Activated T-cell treated with anti-CD3 and anti-CD28 coated beads, Interleukin-2, amount 50 U/mL, for 72 hours (primary cell): ENCODE data around the gene TM9SF2. TPM values are rescaled to one million over a fixed set of nuclear protein-coding genes. Genes with fewer than 3 reads are reported as not detected.
"Not testable (repeated sequence)": the region's sequence is repeated elsewhere in the genome, so short reads cannot be mapped to it uniquely, and the experiment has no call there.

ENCODE experiments used
- ATAC-seq, 2 donors: fragments of 150-1000 bp; cut with Tn5 transposase; replicated peaks in 1 of 2; 2 replicates each; pipeline ENCODE4 v1.10.0; 2021; ENCODE audit warnings: moderate library complexity in 2 of 2, mild to moderate bottlenecking in 1 of 2
- DNase-seq, 2 donors: peaks; one replicate each; pipeline ENCODE4 v3.0.0; 2021 to 2022; ENCODE audit warnings: mixed read lengths in 1 of 2
- H3K27ac Mint-ChIP-seq: one replicate; pipeline ENCODE4 v1.8.0; 2022; ENCODE audit warnings: mild to moderate bottlenecking, moderate library complexity, mixed read lengths
- H3K27me3 Mint-ChIP-seq: one replicate; pipeline ENCODE4 v1.8.0; 2022; ENCODE audit warnings: low read depth, mixed read lengths
- H3K36me3 Mint-ChIP-seq, 2 donors: one replicate each; pipeline ENCODE4 v1.8.0; 2022; ENCODE audit warnings: mixed read lengths in 2 of 2, mild to moderate bottlenecking in 1 of 2; ENCODE audit not compliant: insufficient read depth in 2 of 2
- H3K4me1 Mint-ChIP-seq: one replicate; pipeline ENCODE4 v1.8.0; 2022; ENCODE audit warnings: low read depth, mixed read lengths
- H3K4me3 Mint-ChIP-seq, 2 donors: one replicate each; pipeline ENCODE4 v1.8.0; 2022; ENCODE audit warnings: mild to moderate bottlenecking in 2 of 2, mixed read lengths in 2 of 2, moderate library complexity in 2 of 2
- H3K9me3 Mint-ChIP-seq, 2 donors: one replicate each; pipeline ENCODE4 v1.8.0; 2022; ENCODE audit warnings: mixed read lengths in 2 of 2
- total RNA-seq, 2 donors: library from RNA; stranded (reverse); gene quantifications; one replicate each; pipeline ENCODE4 v1.2.3, GENCODE V29; 2022

TM9SF2 gene
- total RNA-seq, 2 donors from 2014 or later = 56.8 to 77.2 TPM

DNA sequence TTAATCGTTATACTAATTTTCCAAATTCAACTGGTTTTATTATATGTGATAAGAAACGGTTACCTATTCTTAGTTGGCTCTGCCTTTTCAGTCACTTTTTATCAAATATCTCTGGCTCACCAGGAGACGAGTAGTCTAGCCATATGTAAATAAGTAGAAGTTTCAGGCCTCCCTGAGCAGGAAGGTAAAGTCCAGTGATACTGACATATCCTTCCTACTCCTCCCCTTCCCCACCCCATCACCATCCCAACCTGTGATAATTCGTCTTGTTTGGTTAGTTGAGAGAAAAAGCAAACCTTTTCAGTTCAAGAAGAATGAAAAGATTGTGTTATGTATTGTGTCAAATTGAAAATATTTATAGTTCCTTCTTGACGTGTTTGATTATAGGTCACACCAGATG, 53.9 kb downstream of the TM9SF2 start:
- H3K4me1 Mint-ChIP-seq = peaks cover 18% of the 10 kb centered on the region
- H3K36me3 Mint-ChIP-seq = peaks cover 17 to 26% of the 10 kb centered on the region in 2 donors
- no peaks in the 10 kb centered on the region for H3K27me3 Mint-ChIP-seq
- ATAC-seq (no peak), DNase-seq (no peak)
- no peaks in the 10 kb centered on the region for H3K9me3 Mint-ChIP-seq
- no peak overlapping the region for H3K4me3 Mint-ChIP-seq
- no peak overlapping the region for H3K27ac Mint-ChIP-seq

GRCh38 chr13:99556867-99557443, 55.7 kb downstream of the TM9SF2 start:
- peaks cover 11 to 20% of the 10 kb centered on the region in 2 donors for H3K36me3 Mint-ChIP-seq
- no peaks in the 10 kb centered on the region for H3K9me3 Mint-ChIP-seq
- ATAC-seq = peak; percentile 54 to 58
- peak overlapping the region in 1 of 2 donors; percentile 7 for H3K4me3 Mint-ChIP-seq
- H3K27me3 Mint-ChIP-seq = no peaks in the 10 kb centered on the region
- no peak for DNase-seq
- H3K27ac Mint-ChIP-seq = no peak overlapping the region
- peaks cover 18% of the 10 kb centered on the region for H3K4me1 Mint-ChIP-seq

- peak overlapping the region; percentile 87 for H3K27ac Mint-ChIP-seq
- no peak overlapping the region for H3K4me3 Mint-ChIP-seq
These were observed 57.4 kb downstream of the TM9SF2 start for GRCh38 chr13:99558570-99559180.

DNA sequence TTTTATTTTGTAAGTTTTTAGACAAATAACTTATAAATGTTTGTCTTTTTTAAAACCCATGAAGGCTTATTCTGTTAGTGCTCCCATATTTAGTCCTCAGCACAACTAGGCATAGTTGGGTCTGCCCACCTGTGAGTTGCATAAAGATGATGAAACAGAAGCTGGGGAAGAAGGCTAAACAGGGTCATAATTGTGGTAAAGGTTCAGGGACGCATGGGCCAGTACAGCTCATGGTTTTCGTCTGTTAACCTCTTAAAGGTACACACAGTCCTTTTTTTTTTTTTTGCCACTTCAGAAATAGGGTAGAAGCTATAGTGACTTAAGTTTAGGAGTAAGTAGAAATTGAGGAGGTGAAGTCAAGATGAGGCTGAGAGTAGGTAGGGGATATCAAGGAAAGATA, 58.3 kb downstream of the TM9SF2 start:
- H3K9me3 Mint-ChIP-seq = no peaks in the 10 kb centered on the region
- DNase-seq (no peak), ATAC-seq (no peak)
- peaks cover 11 to 23% of the 10 kb centered on the region in 2 donors for H3K36me3 Mint-ChIP-seq
- no peak overlapping the region for H3K4me3 Mint-ChIP-seq
- peak overlapping the region; percentile 22 for H3K27ac Mint-ChIP-seq
- H3K4me1 Mint-ChIP-seq = peaks cover 18% of the 10 kb centered on the region
- no peaks in the 10 kb centered on the region for H3K27me3 Mint-ChIP-seq

More at GRCh38 chr13:99558570-99559180, 57.4 kb downstream of the TM9SF2 start:
- Mint-ChIP-seq H3K27me3 (no peaks in the 10 kb centered on the region), H3K4me1 (peaks cover 18% of the 10 kb centered on the region), H3K36me3 (peaks cover 11 to 19% of the 10 kb centered on the region in 2 donors), H3K9me3 (no peaks in the 10 kb centered on the region)
- DNase-seq = no peak
- no peak for ATAC-seq

- Mint-ChIP-seq H3K36me3 (peaks cover 7 to 17% of the 10 kb centered on the region in 2 donors), H3K9me3 (peaks cover 0 to 2% of the 10 kb centered on the region in 2 donors), H3K27me3 (no peaks in the 10 kb centered on the region), H3K4me3 (no peak overlapping the region), H3K27ac (no peak overlapping the region), H3K4me1 (peaks cover 16% of the 10 kb centered on the region)
- DNase-seq = no peak
- no peak for ATAC-seq
These were observed 62.1 kb downstream of the TM9SF2 start for GRCh38 chr13:99563404-99563803.

GRCh38 chr13:99564386-99564785, 63.1 kb downstream of the TM9SF2 start:
- no peak for ATAC-seq
- no peak overlapping the region for H3K27ac Mint-ChIP-seq
- DNase-seq = no peak
- H3K27me3 Mint-ChIP-seq = no peaks in the 10 kb centered on the region
- H3K4me1 Mint-ChIP-seq = peaks cover 16% of the 10 kb centered on the region
- peaks cover 1 to 2% of the 10 kb centered on the region in 2 donors for H3K9me3 Mint-ChIP-seq
- no peak overlapping the region for H3K4me3 Mint-ChIP-seq
- peaks cover 6 to 15% of the 10 kb centered on the region in 2 donors for H3K36me3 Mint-ChIP-seq

GRCh38 chr13:99565478-99566124, 64.3 kb downstream of the TM9SF2 start:
- DNase-seq (no peak), ATAC-seq (no peak)
- H3K27me3 Mint-ChIP-seq = no peaks in the 10 kb centered on the region
- H3K27ac Mint-ChIP-seq = no peak overlapping the region
- H3K9me3 Mint-ChIP-seq = peaks cover 1 to 2% of the 10 kb centered on the region in 2 donors
- H3K4me3 Mint-ChIP-seq = peak overlapping the region; percentile 56 to 74
- H3K36me3 Mint-ChIP-seq = peaks cover 3 to 12% of the 10 kb centered on the region in 2 donors
- peaks cover 16% of the 10 kb centered on the region for H3K4me1 Mint-ChIP-seq

GRCh38 chr13:99566125-99567083, 65.1 kb downstream of the TM9SF2 start:
- peaks cover 3 to 10% of the 10 kb centered on the region in 2 donors for H3K36me3 Mint-ChIP-seq
- H3K27me3 Mint-ChIP-seq = no peaks in the 10 kb centered on the region
- DNase-seq (no peak), ATAC-seq (peak in 1 of 2 donors; percentile 17)
- peaks cover 16% of the 10 kb centered on the region for H3K4me1 Mint-ChIP-seq
- H3K27ac Mint-ChIP-seq = peak overlapping the region; percentile 35
- peak overlapping the region; percentile 56 to 74 for H3K4me3 Mint-ChIP-seq
- H3K9me3 Mint-ChIP-seq = peaks cover 1 to 2% of the 10 kb centered on the region in 2 donors

GRCh38 chr13:99568901-99569300, 67.6 kb downstream of the TM9SF2 start:
- H3K27me3 Mint-ChIP-seq, ATAC-seq, H3K36me3 Mint-ChIP-seq, H3K4me3 Mint-ChIP-seq, H3K9me3 Mint-ChIP-seq, H3K27ac Mint-ChIP-seq, DNase-seq: not testable (repeated sequence)
- H3K4me1 Mint-ChIP-seq = peaks cover 16% of the 10 kb centered on the region

DNA sequence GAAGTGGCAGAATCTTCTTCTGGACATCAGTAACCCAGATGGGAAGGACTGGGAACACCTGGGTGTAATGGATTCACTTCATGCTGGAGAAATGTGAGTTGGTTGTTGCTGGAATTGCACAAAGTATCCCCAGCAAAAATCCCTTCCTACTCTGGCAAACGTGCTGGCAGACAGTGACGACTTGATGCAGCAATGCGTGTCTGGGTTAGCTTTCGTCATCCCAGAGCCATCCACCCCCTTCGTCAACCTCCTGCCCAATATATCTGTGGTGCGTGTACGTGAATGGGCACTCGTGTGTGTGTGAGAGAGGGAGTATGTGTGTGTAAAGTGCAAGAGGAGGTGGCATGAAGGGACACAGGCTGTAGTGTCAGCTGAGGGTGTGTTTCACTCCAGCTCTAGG, 70.9 kb downstream of the TM9SF2 start:
- DNase-seq (no peak), ATAC-seq (no peak)
- H3K27me3 Mint-ChIP-seq = no peaks in the 10 kb centered on the region
- peaks cover 9% of the 10 kb centered on the region for H3K4me1 Mint-ChIP-seq
- no peak overlapping the region for H3K4me3 Mint-ChIP-seq
- no peak overlapping the region for H3K27ac Mint-ChIP-seq
- H3K36me3 Mint-ChIP-seq = peaks cover 0 to 1% of the 10 kb centered on the region in 2 donors
- H3K9me3 Mint-ChIP-seq = peaks cover 1 to 2% of the 10 kb centered on the region in 2 donors

DNA sequence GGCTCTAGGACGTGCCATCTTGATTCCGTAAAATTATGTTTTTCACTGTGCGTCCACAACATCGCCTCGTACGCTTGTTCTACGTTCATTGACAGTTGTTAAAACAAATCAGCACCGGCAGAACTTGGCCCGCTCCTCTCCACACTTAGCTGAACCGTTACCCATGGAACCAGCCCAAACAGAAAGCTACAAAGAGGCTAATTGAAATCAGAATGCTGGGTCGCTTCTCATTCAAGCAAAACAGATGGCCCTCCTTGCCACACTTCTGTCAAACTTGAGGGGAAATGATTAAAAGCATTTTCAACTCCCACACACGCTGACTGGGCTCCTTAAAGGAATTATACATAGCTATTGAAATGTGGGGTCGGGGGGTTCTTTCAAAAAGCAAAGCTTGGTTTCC, 71.6 kb downstream of the TM9SF2 start:
- Mint-ChIP-seq H3K4me3 (no peak overlapping the region), H3K36me3 (peaks cover 0 to 1% of the 10 kb centered on the region in 2 donors), H3K4me1 (peaks cover 8% of the 10 kb centered on the region), H3K27me3 (no peaks in the 10 kb centered on the region), H3K9me3 (peaks cover 1 to 2% of the 10 kb centered on the region in 2 donors), H3K27ac (no peak overlapping the region)
- DNase-seq = no peak
- ATAC-seq = no peak

DNA sequence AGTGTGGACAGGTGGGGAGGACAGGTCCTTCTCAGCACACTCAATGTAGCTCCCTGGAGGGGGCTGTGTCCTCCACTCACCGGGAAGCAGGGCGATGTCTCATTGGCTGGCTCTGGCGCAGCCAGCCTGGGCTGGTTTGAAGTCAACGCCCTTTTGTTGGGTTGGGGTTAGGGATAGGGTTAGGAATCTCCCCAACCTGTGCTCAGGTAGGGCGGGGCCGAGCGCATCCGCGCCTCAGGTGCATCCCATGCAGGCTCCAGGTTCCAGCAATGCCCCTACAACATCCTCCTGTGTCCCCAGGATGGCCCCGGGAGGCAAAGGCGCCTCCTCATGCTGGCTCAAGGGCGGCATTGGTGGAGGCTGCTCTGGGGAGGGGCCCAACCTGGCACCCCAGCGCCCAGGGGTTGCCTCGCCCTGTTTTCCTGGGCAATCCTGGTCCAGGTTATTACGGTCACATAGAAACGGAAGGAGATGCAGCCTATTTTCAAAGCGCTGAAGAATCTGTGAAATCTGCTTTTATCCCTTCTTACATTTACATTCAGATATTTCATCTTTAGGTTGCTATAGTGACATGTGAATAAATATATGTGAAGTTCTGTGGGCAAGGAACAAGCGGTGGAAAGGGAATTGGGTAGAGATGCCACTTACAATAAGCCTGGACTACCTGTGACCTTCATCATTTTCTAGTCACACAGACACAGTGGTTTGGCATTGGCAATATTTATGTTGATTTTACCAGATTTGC, 74.3 kb downstream of the TM9SF2 start:
- Mint-ChIP-seq H3K27ac (no peak overlapping the region), H3K9me3 (no peaks in the 10 kb centered on the region), H3K36me3 (no peaks in the 10 kb centered on the region), H3K27me3 (no peaks in the 10 kb centered on the region), H3K4me3 (no peak overlapping the region), H3K4me1 (peaks cover 8% of the 10 kb centered on the region)
- peak in 1 of 2 donors; percentile 20 for ATAC-seq
- DNase-seq = no peak
